Measurements from ENCODE around the gene RAB26.
A peak's percentile ranks its signal among the peaks of the same experiment; 100 is the strongest.

The RAB26 gene

GRCh38 chr16:2142942-2143877, 5.2 kb upstream of the RAB26 start:
- no peak for DNase-seq (ENCODE audit: low read depth)

GRCh38 chr16:2143878-2144485, 4.4 kb upstream of the RAB26 start:
- DNase-seq (ENCODE audit: low read depth) = no peak

- DNase-seq (ENCODE audit: low read depth) = no peak
These were observed 2.6 kb upstream of the RAB26 start for GRCh38 chr16:2145843-2146242.

- DNase-seq (ENCODE audit: low read depth) = no peak
These were observed 1.0 kb upstream of the RAB26 start for GRCh38 chr16:2147378-2147777.

GRCh38 chr16:2148714-2149629, 547 bp downstream of the RAB26 start:
- no peak for DNase-seq (ENCODE audit: low read depth)

GRCh38 chr16:2149630-2150417, 1.4 kb downstream of the RAB26 start:
- no peak for DNase-seq (ENCODE audit: low read depth)

- DNase-seq (ENCODE audit: low read depth) = no peak
These were observed 2.2 kb downstream of the RAB26 start for GRCh38 chr16:2150418-2151187.

- DNase-seq (ENCODE audit: low read depth) = no peak
These were observed 3.0 kb downstream of the RAB26 start for GRCh38 chr16:2151188-2152091.

GRCh38 chr16:2152695-2153506, 4.5 kb downstream of the RAB26 start:
- DNase-seq (ENCODE audit: low read depth) = no peak

GRCh38 chr16:2154533-2155090, 6.2 kb downstream of the RAB26 start:
- DNase-seq (ENCODE audit: low read depth) = no peak

- DNase-seq (ENCODE audit: low read depth) = peak; percentile 100
These were observed 6.9 kb downstream of the RAB26 start, which contains the start of gene TRAF7 for GRCh38 chr16:2155091-2155950. Gene TRAF7 (plus strand): TSS chr16:2155782. CDS start chr16:2163921, 8,139 bp downstream.

GRCh38 chr16:2155977-2156848, 7.8 kb downstream of the RAB26 start:
- no peak for DNase-seq (ENCODE audit: low read depth)

- no peak for DNase-seq (ENCODE audit: low read depth)
These were observed 8.4 kb downstream of the RAB26 start for GRCh38 chr16:2156849-2157224.

GRCh38 chr16:2157480-2158261, 9.2 kb downstream of the RAB26 start:
- DNase-seq (ENCODE audit: low read depth) = no peak

GRCh38 chr16:2158262-2158638, 9.8 kb downstream of the RAB26 start:
- DNase-seq (ENCODE audit: low read depth) = no peak

Data from HS-5 (cell line).